WTC11 (cell line): ENCODE measurements around the gene MET.

Experiments
- CREB1 ChIP-seq: sonication (generic); formaldehyde crosslinking; IDR thresholded peaks from 2 replicates; pipeline ENCODE4 v1.8.0; 2023; ENCODE audit warnings: mild to moderate bottlenecking, missing genetic modification reagents
- CTCF ChIP-seq: fragments of 200-600 bp; IDR thresholded peaks from 2 replicates; pipeline ENCODE4 v1.8.0; 2022; ENCODE audit warnings: antibody characterized with exemption
- ELF4 ChIP-seq: sonication (generic); formaldehyde crosslinking; IDR thresholded peaks from 2 replicates; pipeline ENCODE4 v1.8.1; 2022; ENCODE audit warnings: low read depth, mild to moderate bottlenecking, moderate library complexity, missing genetic modification reagents
- ETV6 ChIP-seq: sonication (generic); formaldehyde crosslinking; IDR thresholded peaks from 2 replicates; pipeline ENCODE4 v1.8.1; 2022; ENCODE audit warnings: mild to moderate bottlenecking, missing genetic modification reagents
- NR2C2 ChIP-seq: sonication (generic); formaldehyde crosslinking; IDR thresholded peaks from 2 replicates; pipeline ENCODE4 v1.8.0; 2022; ENCODE audit warnings: mild to moderate bottlenecking, missing genetic modification reagents
- NR3C1 ChIP-seq: sonication (generic); formaldehyde crosslinking; conservative IDR thresholded peaks from 2 replicates; pipeline ENCODE4 v1.8.1; 2023; ENCODE audit warnings: low read depth, mild to moderate bottlenecking, missing genetic modification reagents
- RELA ChIP-seq: sonication (generic); formaldehyde crosslinking; IDR thresholded peaks from 2 replicates; pipeline ENCODE4 v1.8.1; 2022; ENCODE audit warnings: missing genetic modification reagents, mild to moderate bottlenecking, borderline replicate concordance
- TCF7 ChIP-seq: sonication (generic); formaldehyde crosslinking; IDR thresholded peaks from 2 replicates; pipeline ENCODE4 v1.8.0; 2022; ENCODE audit warnings: mild to moderate bottlenecking, low read depth, missing genetic modification reagents, moderate library complexity
- USF2 ChIP-seq: sonication (generic); formaldehyde crosslinking; IDR thresholded peaks from 2 replicates; pipeline ENCODE4 v1.8.1; 2023; ENCODE audit warnings: mild to moderate bottlenecking, missing genetic modification reagents, moderate library complexity
- ZBTB21 ChIP-seq: sonication (generic); formaldehyde crosslinking; IDR thresholded peaks from 2 replicates; pipeline ENCODE4 v1.8.1; 2023; ENCODE audit warnings: mild to moderate bottlenecking, missing genetic modification reagents, borderline replicate concordance
- ZNF317 ChIP-seq: sonication (generic); formaldehyde crosslinking; IDR thresholded peaks from 2 replicates; pipeline ENCODE4 v1.8.1; 2023; ENCODE audit warnings: low read depth, mild to moderate bottlenecking, moderate library complexity, missing genetic modification reagents, borderline replicate concordance
- TF ChIP-seq, protein P1 (sequence below): fragments of 250-450 bp; sonication (Bioruptor Pico); IDR thresholded peaks from 2 replicates; pipeline ENCODE4 v2.1.2; 2022; ENCODE audit warnings: mild to moderate bottlenecking, moderate library complexity
- TF ChIP-seq, protein P2 (sequence below): sonication (generic); formaldehyde crosslinking; IDR thresholded peaks from 2 replicates; pipeline ENCODE4 v1.8.0; 2022; ENCODE audit warnings: mild to moderate bottlenecking, missing genetic modification reagents

GRCh38 chr7:116786791-116787443 is 114.9 kb downstream of the MET start:
- no peak for TF ChIP-seq NR3C1 (CRISPR knock-in tag)
- TF ChIP-seq NR2C2 (CRISPR knock-in tag): no peak
- TF ChIP-seq CTCF: no peak
- no peak for TF ChIP-seq TCF7 (CRISPR knock-in tag)
- no peak for TF ChIP-seq CREB1 (CRISPR knock-in tag)
- TF ChIP-seq ELF4 (CRISPR knock-in tag): no peak
- no peak for TF ChIP-seq ZBTB21
- no peak for TF ChIP-seq ZNF317 (CRISPR knock-in tag)
- TF ChIP-seq, protein P1, sequence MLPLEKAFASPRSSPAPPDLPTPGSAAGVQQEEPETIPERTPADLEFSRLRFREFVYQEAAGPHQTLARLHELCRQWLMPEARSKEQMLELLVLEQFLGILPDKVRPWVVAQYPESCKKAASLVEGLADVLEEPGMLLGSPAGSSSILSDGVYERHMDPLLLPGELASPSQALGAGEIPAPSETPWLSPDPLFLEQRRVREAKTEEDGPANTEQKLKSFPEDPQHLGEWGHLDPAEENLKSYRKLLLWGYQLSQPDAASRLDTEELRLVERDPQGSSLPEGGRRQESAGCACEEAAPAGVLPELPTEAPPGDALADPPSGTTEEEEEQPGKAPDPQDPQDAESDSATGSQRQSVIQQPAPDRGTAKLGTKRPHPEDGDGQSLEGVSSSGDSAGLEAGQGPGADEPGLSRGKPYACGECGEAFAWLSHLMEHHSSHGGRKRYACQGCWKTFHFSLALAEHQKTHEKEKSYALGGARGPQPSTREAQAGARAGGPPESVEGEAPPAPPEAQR (CRISPR knock-in tag): no peak
- no peak for TF ChIP-seq RELA (CRISPR knock-in tag)
- TF ChIP-seq, protein P2, sequence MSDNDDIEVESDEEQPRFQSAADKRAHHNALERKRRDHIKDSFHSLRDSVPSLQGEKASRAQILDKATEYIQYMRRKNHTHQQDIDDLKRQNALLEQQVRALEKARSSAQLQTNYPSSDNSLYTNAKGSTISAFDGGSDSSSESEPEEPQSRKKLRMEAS (CRISPR knock-in tag): no peak
- no peak for TF ChIP-seq USF2
- no peak for TF ChIP-seq ETV6 (CRISPR knock-in tag)
